Measurements from ENCODE around the gene NEAT1.
A peak's percentile ranks its signal among the peaks of the same experiment; 100 is the strongest.

Gene NEAT1

DNA sequence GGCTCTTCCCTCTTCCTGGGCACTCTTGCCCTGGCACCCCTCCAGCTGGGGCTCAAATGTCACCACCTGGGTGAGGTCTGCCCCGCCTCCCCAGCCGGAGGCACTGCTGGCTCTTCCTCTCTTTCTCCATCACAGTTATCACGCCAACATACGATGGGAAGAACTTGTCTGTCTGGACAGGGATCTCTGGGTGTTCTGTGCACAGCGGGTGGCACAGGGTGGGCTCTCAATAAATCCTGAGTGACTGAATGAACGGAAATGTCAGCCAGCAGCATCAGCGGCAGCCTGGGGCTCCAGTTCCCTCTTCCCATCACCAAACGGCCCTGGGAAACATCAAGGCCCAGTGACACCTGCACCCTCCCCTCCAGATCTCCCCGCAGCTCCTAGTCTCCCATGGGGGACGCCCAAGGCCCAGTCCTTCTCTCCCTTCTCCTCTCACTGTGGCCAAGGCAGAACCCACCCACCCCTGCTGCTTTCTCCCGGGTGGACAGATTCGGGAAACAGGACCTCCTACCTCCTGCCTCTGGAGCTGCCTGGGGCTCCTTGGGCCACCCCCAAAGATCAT lies 39.7 kb upstream of the NEAT1 start:
- H3K36me3 Mint-ChIP-seq (ENCODE audit: low read depth), result no peaks in the 10 kb centered on the region
- H3K27me3 Mint-ChIP-seq (ENCODE audit: low read depth), result no peaks in the 10 kb centered on the region
- peak overlapping the region; percentile 100 for H3K27ac Mint-ChIP-seq
- H3K9me3 Mint-ChIP-seq, result no peaks in the 10 kb centered on the region
- peak overlapping the region; percentile 89 for H3K4me3 Mint-ChIP-seq
- H3K4me1 Mint-ChIP-seq (ENCODE audit: low read depth), result peaks cover 37% of the 10 kb centered on the region

DNA sequence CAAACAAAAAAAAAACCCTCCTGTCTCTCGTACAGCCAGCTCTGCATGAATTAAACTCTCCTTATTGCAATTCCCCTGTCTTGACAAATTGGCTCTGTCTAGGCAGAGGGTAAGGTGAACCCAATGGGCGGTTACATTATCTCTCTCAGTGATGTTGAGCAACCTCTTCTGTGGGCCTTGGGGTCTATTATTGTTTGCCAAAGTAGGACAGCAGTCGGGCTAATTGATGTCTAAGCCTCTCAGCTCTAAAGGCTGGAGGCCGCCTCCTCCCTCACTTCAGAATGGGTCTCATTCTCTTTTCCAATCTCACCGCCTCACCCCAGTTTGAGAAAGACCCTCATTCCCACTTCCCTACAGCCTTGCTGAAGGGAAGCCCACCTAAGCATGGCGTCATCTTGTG lies 38.8 kb upstream of the NEAT1 start:
- Mint-ChIP-seq H3K9me3 (no peaks in the 10 kb centered on the region), H3K4me1 (ENCODE audit: low read depth) (peaks cover 44% of the 10 kb centered on the region), H3K4me3 (peak overlapping the region; percentile 50), H3K27ac (peak overlapping the region; percentile 100), H3K36me3 (ENCODE audit: low read depth) (peaks cover 4% of the 10 kb centered on the region), H3K27me3 (ENCODE audit: low read depth) (no peaks in the 10 kb centered on the region)

DNA sequence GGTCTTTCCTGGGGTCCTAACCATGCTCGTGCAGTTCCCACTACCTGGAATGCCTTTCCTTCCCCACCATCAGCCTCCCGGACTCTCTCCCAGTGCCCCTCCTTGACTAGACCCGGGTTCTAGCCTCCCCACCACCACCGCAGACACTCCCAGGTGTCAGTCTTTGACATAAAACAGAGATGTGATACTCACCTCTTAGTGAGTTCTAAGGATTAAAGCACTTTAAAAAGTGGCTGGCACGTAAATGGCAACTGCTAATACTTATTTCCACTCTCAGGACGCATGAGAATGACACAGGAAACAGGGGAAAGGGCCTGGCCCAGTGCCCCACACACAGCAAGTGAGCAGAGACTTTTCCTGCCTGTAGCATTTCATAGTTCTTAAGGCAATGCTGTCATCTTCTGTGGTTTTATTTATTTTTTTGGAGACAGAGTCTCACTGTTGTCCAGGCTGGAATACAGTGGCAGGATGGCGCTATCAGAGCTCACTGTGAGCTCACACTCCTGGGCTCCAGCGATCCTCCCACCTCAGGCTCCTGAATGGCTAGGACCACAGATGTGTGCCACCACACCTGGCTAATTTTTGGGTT lies 38.2 kb upstream of the NEAT1 start:
- Mint-ChIP-seq H3K36me3 (ENCODE audit: low read depth) (peaks cover 5% of the 10 kb centered on the region), H3K27ac (peak overlapping the region; percentile 100), H3K4me3 (peak overlapping the region; percentile 50), H3K27me3 (ENCODE audit: low read depth) (no peaks in the 10 kb centered on the region), H3K9me3 (no peaks in the 10 kb centered on the region), H3K4me1 (ENCODE audit: low read depth) (peaks cover 49% of the 10 kb centered on the region)

DNA sequence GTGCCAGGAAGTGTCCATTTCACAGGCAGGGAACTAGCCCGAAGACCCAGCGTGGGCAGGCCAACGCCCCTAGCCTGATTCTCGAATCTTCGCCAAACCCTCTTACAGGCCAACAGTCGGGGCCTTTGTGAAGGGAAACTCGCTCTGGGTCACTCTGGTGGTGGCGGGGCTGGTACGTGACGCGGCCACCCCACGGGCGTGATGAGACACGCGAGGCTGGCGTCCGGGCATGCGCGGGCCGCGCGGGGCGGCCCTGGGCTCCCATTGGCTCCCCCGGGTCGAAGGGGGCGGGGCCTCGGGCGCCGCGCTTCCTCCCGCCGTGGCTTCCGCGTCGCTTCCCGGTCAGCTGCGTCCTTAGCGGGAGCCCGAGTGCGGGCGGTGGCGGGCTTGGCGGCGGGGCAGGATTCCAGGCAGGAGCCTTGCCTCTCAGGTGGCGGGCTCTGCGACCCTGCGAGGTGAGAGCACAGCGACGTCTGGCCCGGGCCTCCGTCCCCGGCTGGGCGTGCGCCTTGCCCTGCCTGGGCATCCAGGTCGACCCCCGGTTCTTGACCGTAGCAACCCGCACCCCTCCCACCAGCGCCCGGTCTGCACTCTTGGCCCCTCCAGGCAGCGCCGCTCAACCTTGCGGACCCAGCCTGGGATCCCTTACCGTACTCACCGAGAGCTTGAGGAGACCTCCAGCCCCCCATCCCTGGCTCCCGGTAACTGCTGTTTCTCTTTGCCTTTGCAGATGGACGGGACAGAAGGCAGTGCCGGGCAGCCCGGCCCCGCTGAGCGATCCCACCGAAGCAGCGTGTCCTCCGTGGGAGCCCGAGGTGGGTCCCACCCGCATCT lies 36.1 kb upstream of the NEAT1 start, which contains the start of gene FRMD8:
Gene FRMD8 (plus strand): TSS at position 331 of the 834 bp plus-strand sequence. CDS start 400 bp downstream, at position 731.
- no peaks in the 10 kb centered on the region for H3K9me3 Mint-ChIP-seq
- H3K4me3 Mint-ChIP-seq, result peak within 1 kb of the TSS; percentile 92

DNA sequence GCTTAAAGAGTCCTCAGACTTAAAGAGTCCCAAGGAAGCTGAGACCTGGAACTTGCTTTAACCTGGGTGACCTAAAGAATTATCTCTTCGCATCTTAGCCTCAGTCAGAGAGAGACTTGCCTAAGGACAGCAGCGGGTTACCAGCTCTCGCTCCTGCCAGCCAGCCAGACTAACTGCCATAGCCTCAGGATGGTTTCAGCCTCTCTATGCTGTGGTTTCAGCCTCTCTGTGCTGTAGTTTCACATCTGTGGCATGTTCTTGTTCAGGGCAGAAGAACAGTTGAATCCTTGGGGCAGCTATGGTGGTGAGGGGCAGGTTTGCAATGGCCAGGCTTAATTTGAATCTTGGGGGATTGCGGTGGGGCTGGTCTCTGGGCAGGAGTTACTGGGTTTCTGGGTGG lies 33.9 kb upstream of the NEAT1 start:
- Mint-ChIP-seq H3K4me1 (ENCODE audit: low read depth) (peaks cover 38% of the 10 kb centered on the region), H3K36me3 (ENCODE audit: low read depth) (peaks cover 10% of the 10 kb centered on the region), H3K27ac (peak overlapping the region; percentile 39), H3K27me3 (ENCODE audit: low read depth) (no peaks in the 10 kb centered on the region), H3K9me3 (no peaks in the 10 kb centered on the region), H3K4me3 (peak overlapping the region; percentile 43)

More for the DNA sequence above, 36.1 kb upstream of the NEAT1 start, which contains the start of gene FRMD8:
- H3K27ac Mint-ChIP-seq, result peak within 1 kb of the TSS; percentile 100
- peaks cover 54% of the 10 kb centered on the region for H3K4me1 Mint-ChIP-seq (ENCODE audit: low read depth)
- no peaks in the 10 kb centered on the region for H3K27me3 Mint-ChIP-seq (ENCODE audit: low read depth)
- peaks cover 8% of the 10 kb centered on the region for H3K36me3 Mint-ChIP-seq (ENCODE audit: low read depth)

DNA sequence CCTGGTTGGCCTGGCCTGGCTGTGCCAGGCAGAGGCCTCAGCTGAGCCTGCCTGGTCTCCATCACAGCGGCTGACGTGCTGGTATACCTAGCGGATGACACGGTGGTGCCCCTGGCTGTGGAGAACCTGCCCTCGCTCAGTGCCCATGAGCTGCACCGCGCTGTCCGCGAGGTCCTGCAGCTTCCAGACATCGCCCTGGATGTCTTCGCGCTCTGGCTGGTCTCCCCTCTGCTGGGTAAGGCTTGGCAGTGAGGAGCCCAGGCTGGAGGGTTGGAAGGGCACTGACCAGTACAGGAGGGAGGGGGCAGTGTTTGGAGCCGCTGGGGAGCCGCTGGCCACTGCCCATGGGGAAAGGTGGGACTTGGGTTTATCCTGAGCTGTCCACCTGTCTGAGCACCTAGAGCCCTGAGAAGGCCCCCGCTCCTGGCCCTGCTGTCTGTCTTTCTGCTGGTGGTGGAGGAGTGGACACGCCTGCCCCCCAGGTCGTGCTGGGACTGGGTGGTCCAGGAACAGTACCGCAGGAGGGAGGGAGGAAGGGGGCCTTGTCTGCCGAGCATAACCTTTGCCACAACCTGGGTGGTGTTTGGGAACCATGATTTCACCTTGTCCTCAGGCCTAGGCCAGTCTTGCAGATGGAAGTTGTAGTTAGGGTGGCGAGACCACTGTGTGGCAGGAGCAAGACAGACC lies 33.2 kb upstream of the NEAT1 start:
- H3K27ac Mint-ChIP-seq, result no peak overlapping the region
- no peaks in the 10 kb centered on the region for H3K27me3 Mint-ChIP-seq (ENCODE audit: low read depth)
- H3K36me3 Mint-ChIP-seq (ENCODE audit: low read depth), result peaks cover 10% of the 10 kb centered on the region
- no peaks in the 10 kb centered on the region for H3K9me3 Mint-ChIP-seq
- peaks cover 31% of the 10 kb centered on the region for H3K4me1 Mint-ChIP-seq (ENCODE audit: low read depth)
- no peak overlapping the region for H3K4me3 Mint-ChIP-seq

DNA sequence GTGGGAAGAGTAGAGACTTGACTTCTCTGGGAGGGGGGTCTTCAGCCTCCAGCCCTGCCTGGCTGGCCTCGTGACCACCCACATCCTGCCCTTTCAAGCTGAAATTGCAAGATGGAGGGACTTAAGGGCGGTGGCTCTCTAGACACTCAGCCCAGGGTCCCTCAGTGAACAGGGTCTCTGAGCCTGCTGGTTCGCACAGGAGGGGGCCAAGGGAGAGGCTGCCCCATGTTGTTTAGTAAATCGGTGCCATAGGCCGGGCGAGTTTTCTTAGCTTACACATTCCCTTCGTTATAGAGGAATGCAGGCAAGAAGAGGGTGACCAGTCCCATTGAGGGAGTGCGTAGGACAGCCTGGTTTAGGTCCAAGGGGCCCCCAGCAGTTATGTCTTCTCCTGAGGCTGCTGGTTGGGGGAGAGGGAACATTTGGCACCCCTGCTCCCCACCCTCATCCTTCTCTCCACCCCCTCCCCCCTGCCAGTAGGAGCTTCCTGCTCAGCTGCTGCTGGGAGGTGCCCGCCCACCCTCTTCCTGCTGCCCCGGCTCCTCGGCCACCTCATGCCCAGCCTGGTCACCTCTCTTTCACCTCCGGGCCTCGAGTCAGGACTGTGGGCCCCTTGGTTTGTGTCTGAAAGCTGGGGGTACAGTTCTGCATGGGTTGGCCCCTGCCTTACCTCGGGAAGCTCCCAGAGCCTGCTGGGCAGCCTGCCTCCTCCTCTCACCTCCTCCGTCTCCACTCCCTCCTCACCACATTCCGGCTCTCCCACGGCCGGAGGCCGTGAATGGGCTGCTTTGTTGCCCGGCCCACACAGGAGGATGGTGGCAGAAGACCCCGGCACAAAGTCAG lies 32.3 kb upstream of the NEAT1 start:
- Mint-ChIP-seq H3K27ac (peak overlapping the region; percentile 62), H3K27me3 (ENCODE audit: low read depth) (no peaks in the 10 kb centered on the region), H3K36me3 (ENCODE audit: low read depth) (peaks cover 10% of the 10 kb centered on the region), H3K9me3 (no peaks in the 10 kb centered on the region), H3K4me1 (ENCODE audit: low read depth) (peaks cover 22% of the 10 kb centered on the region), H3K4me3 (no peak overlapping the region)

DNA sequence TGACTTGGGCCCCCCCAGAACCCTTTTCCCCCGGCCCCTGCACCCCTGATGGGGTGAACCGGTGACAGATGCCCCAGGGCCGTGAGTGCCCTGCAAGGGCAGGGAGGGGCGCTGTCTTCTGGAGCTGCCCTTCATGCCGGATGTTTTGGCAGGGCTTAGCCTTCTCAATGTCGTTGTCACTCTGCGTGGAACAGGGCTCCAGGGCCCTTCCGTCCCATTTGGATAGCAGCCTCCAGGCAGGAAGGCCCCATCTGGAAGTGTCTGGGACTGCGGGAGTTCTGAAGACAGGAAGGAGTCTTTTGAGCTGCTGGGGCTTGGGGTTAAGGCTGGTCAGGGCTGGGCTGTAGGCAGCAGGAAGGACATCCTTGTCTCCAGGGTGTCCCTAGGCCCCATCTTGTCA lies 31.6 kb upstream of the NEAT1 start:
- Mint-ChIP-seq H3K4me1 (ENCODE audit: low read depth) (peaks cover 20% of the 10 kb centered on the region), H3K9me3 (no peaks in the 10 kb centered on the region), H3K36me3 (ENCODE audit: low read depth) (peaks cover 11% of the 10 kb centered on the region), H3K27me3 (ENCODE audit: low read depth) (no peaks in the 10 kb centered on the region), H3K27ac (no peak overlapping the region), H3K4me3 (no peak overlapping the region)

DNA sequence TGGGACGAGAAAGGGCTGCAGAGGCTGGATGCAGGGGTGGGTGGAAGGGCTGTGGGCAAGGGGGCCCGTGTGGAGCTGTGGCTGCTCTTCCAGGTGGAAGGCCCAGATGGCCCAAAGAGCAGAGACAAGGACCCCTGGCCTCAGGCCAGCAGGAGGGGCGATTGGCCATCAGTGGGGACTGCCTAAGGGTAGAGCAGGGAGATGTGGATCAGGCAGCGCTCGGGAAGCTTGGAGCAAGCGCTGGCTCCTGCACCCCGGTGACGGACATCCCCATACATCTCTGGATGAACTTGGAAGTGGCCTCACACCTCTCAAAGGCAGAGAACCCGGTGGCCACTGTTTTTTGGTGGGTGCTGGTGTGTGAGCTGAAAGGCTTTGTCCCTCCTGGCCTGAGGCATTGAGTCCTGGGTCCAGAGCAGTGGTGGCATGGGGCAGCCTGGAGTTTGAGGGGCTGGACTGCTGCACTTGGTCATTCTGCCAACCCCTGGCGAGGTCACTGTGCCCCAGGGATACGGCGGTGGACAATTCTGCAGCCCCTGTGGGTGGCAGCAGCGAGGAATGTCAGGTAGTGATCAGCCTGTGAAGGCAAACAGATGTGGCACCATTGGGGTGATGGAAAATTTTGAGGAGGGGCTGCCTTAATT lies 30.3 kb upstream of the NEAT1 start:
- peaks cover 20% of the 10 kb centered on the region for H3K4me1 Mint-ChIP-seq (ENCODE audit: low read depth)
- H3K4me3 Mint-ChIP-seq, result no peak overlapping the region
- H3K9me3 Mint-ChIP-seq, result no peaks in the 10 kb centered on the region
- H3K27ac Mint-ChIP-seq, result no peak overlapping the region
- H3K36me3 Mint-ChIP-seq (ENCODE audit: low read depth), result peaks cover 14% of the 10 kb centered on the region
- no peaks in the 10 kb centered on the region for H3K27me3 Mint-ChIP-seq (ENCODE audit: low read depth)

DNA sequence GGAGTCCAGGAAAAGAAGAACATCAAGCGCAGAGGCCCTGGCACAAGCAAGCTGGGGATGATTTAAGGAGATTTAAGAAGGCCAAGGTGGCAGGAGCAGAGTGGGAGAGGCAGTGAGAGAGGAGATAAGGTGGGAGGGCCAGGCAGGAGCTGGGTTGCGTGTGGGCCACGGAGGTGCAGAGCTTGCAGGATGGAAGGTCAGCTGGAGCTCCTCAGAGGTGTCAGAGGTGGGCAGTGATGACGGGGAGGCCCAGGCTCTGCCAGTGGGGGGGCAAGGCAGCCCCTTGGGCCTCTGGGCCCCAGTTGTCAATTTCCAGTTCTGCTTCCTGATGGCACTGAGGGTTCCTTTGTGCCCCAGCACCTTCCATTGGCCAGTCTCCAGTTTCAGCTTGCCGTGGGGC lies 29.7 kb upstream of the NEAT1 start:
- H3K4me1 Mint-ChIP-seq (ENCODE audit: low read depth), result peaks cover 20% of the 10 kb centered on the region
- no peak overlapping the region for H3K27ac Mint-ChIP-seq
- H3K4me3 Mint-ChIP-seq, result no peak overlapping the region
- no peaks in the 10 kb centered on the region for H3K27me3 Mint-ChIP-seq (ENCODE audit: low read depth)
- H3K9me3 Mint-ChIP-seq, result no peaks in the 10 kb centered on the region
- H3K36me3 Mint-ChIP-seq (ENCODE audit: low read depth), result peaks cover 17% of the 10 kb centered on the region

DNA sequence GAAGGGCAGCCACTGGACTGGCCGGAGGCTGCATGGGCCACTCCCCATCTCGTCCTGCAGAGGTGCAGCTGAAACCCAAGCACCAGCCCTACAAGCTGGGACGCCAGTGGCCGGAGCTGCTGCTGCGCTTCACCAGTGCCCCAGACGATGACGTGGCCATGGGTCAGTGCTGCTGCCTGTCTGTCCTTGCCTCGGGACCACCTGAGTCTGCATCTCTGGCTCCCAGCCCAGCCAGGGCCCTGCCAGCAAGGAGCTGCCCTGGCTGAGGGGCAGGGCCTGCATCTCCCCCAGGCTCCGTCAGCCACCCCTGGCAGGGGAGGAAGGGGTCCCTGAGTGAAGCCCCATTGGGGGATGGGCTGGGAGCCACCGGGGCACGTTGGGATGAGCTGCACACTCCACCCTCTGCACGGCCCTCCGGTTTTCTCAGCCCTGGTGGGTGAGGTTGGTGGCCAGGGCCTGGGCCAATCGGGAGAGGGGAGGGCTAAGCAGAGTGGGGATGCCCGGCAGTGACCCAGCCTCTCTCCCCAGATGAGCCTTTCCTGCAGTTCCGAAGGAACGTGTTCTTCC lies 29.0 kb upstream of the NEAT1 start:
- Mint-ChIP-seq H3K9me3 (no peaks in the 10 kb centered on the region), H3K27me3 (ENCODE audit: low read depth) (no peaks in the 10 kb centered on the region), H3K4me3 (no peak overlapping the region), H3K36me3 (ENCODE audit: low read depth) (peaks cover 21% of the 10 kb centered on the region), H3K27ac (no peak overlapping the region), H3K4me1 (ENCODE audit: low read depth) (peaks cover 15% of the 10 kb centered on the region)

DNA sequence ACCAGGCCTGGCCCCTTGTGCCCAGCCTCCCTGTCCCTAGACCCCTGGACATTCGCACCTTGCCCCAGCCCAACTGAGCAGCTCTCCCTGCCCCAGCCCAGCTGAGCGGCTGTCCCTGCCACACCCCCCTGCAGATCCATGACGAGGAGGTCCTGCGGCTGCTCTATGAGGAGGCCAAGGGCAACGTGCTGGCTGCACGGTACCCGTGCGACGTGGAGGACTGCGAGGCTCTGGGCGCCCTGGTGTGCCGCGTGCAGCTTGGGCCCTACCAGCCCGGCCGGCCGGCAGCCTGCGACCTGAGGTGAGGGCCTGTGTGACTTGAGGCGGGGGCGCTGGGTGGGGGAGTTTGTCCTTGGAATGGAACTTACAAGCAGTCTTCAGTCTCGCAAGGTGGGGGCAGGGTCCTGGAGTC lies 28.5 kb upstream of the NEAT1 start:
- H3K36me3 Mint-ChIP-seq (ENCODE audit: low read depth), result peaks cover 20% of the 10 kb centered on the region
- no peaks in the 10 kb centered on the region for H3K27me3 Mint-ChIP-seq (ENCODE audit: low read depth)
- H3K9me3 Mint-ChIP-seq, result no peaks in the 10 kb centered on the region
- H3K4me1 Mint-ChIP-seq (ENCODE audit: low read depth), result peaks cover 10% of the 10 kb centered on the region
- no peak overlapping the region for H3K4me3 Mint-ChIP-seq
- H3K27ac Mint-ChIP-seq, result no peak overlapping the region

DNA sequence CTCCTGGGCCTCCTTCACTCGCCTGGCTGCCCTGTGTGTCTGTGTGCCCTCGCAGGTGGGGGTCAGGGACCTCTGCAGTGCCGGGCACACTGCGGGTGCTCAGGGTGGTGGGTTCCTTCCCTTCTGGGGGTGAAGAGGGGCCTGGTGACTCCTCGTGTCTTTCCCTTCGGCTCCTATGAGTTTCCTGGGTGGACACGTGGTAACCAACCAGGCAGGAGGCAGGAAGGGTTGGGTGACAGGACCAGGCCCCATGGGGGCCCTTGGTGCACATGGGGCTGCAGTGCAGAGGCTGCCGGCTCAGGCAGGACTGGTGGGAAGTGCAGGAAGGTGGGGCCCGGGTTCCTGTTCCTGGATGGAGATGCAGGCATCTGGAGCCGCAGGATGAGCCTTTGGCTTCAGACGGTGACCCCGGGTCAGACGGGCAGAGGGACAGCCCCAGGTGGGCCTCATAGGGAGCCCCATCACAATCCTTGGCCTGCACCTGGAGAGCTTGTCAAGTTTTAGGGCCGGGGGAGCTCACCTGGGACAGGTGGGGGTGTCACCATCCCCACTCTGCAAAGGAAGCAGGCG lies 26.6 kb upstream of the NEAT1 start:
- peaks cover 2% of the 10 kb centered on the region for H3K4me1 Mint-ChIP-seq (ENCODE audit: low read depth)
- peaks cover 23% of the 10 kb centered on the region for H3K36me3 Mint-ChIP-seq (ENCODE audit: low read depth)
- no peaks in the 10 kb centered on the region for H3K27me3 Mint-ChIP-seq (ENCODE audit: low read depth)
- no peaks in the 10 kb centered on the region for H3K9me3 Mint-ChIP-seq
- H3K4me3 Mint-ChIP-seq, result no peak overlapping the region
- H3K27ac Mint-ChIP-seq, result no peak overlapping the region
